A549 (cell line): ENCODE data around the gene MYBPC2. TPM values are rescaled to one million over a fixed set of nuclear protein-coding genes. Genes with fewer than 3 reads are reported as not detected.

Experiments used
- ATAC-seq, 2 experiments: fragments of 200-7000 bp in 1 of 2; fragments of >200 bp in 1 of 2; cut with Nextera tagmentation in 1 of 2; cut with Tn5 transposase in 1 of 2; 3 replicates each; pipeline versions ENCODE4 v1.8.0 to v1.9.1; 2018 to 2020; ENCODE audit warnings: mild to moderate bottlenecking in 1 of 2, moderate library complexity in 1 of 2
- CTCF ChIA-PET: fragments of 300-600 bp; sonication (Branson Sonifier 250); formaldehyde crosslinking; extraction: SDS; loops from one replicate; lab custom pipeline; 2021; ENCODE audit warnings: antibody characterized with exemption, inconsistent platforms; lab: Yijun Ruan, JAX
- POLR2A ChIA-PET: fragments of 350-600 bp; formaldehyde crosslinking; extraction: SDS; loops from one replicate; lab custom pipeline; 2021; ENCODE audit warnings: antibody characterized with exemption, inconsistent platforms; lab: Yijun Ruan, JAX
- DNase-seq, 2 experiments: peaks; one replicate each; pipeline versions ENCODE4 v3.0.0 to v3.0.0-alpha.2; 2011 to 2016; ENCODE audit warnings: low read depth in 1 of 2, low spot score in 1 of 2
- FAIRE-seq: peaks from 2 replicates; lab custom pipeline; 2011; peaks lifted over from hg19 to GRCh38; lab: Jason Lieb, UNC
- H3K27ac ChIP-seq, 2 experiments: fragments of >200 bp; sonication (Bioruptor Twin); formaldehyde crosslinking; 3 replicates each; pipeline ENCODE4 v1.5.1; 2016 to 2017
- H3K4me1 ChIP-seq: fragments of >200 bp; sonication (Bioruptor Twin); formaldehyde crosslinking; 3 replicates; pipeline ENCODE4 v1.6.1; 2016
- H3K4me2 ChIP-seq: fragments of >200 bp; sonication (Bioruptor Twin); formaldehyde crosslinking; 3 replicates; pipeline ENCODE4 v1.6.1; 2016
- H3K4me3 ChIP-seq: fragments of >200 bp; sonication (Bioruptor Twin); formaldehyde crosslinking; 3 replicates; pipeline ENCODE4 v1.5.1; 2016
- H3K9me3 ChIP-seq: fragments of >200 bp; sonication (Bioruptor Twin); formaldehyde crosslinking; 3 replicates; pipeline ENCODE4 v1.6.1; 2016
- BHLHE40 ChIP-seq: IDR thresholded peaks from 2 replicates; pipeline ENCODE4 v1.6.1; 2012; ENCODE audit warnings: low read depth, low read length, inconsistent platforms
- ELK1 ChIP-seq: fragments of 150-350 bp; IDR thresholded peaks from 2 replicates; pipeline ENCODE4 v1.6.1; 2014; ENCODE audit warnings: low read depth, mild to moderate bottlenecking, low read length
- FOSB ChIP-seq: fragments of 250-450 bp; sonication (Bioruptor Pico); IDR thresholded peaks from 2 replicates; pipeline ENCODE4 v1.5.0; 2020; ENCODE audit warnings: mild to moderate bottlenecking, moderate library complexity
- FOXS1 ChIP-seq: fragments of 250-450 bp; sonication (Bioruptor Pico); IDR thresholded peaks from 2 replicates; pipeline ENCODE4 v1.5.0; 2020; ENCODE audit warnings: mild to moderate bottlenecking, moderate library complexity
- HDAC2 ChIP-seq: fragments of 200-600 bp; sonication (generic); IDR thresholded peaks from 2 replicates; pipeline ENCODE4 v1.6.1; 2016
- HEYL ChIP-seq: fragments of 250-450 bp; sonication (Bioruptor Pico); IDR thresholded peaks from 2 replicates; pipeline ENCODE4 v1.8.0; 2021; ENCODE audit warnings: mild to moderate bottlenecking, moderate library complexity
- HMGXB4 ChIP-seq: fragments of 250-450 bp; sonication (Bioruptor Pico); IDR thresholded peaks from 2 replicates; pipeline ENCODE4 v1.5.0; 2021; ENCODE audit warnings: mild to moderate bottlenecking, moderate library complexity, borderline replicate concordance
- HOXA7 ChIP-seq: fragments of 250-450 bp; sonication (Bioruptor Pico); IDR thresholded peaks from 2 replicates; pipeline ENCODE4 v1.5.0; 2020; ENCODE audit warnings: mild to moderate bottlenecking, moderate library complexity
- HOXB13 ChIP-seq: fragments of 250-450 bp; sonication (Bioruptor Pico); IDR thresholded peaks from 2 replicates; pipeline ENCODE4 v1.5.0; 2020; ENCODE audit warnings: low read depth, mild to moderate bottlenecking, moderate library complexity
- JUN ChIP-seq, 2 experiments: fragments of >200 bp; sonication (Bioruptor Twin); formaldehyde crosslinking; IDR thresholded peaks; 2 replicates in 1 of 2; 3 replicates in 1 of 2; pipeline ENCODE4 v1.6.1; 2016 to 2017
- KDM1A ChIP-seq: fragments of 200-600 bp; sonication (generic); IDR thresholded peaks from 2 replicates; pipeline ENCODE4 v1.6.1; 2016; ENCODE audit warnings: low read depth, mild to moderate bottlenecking
- MAFK ChIP-seq: fragments of 450-650 bp; IDR thresholded peaks from 2 replicates; pipeline ENCODE4 v1.6.1; 2014; ENCODE audit not compliant: partially characterized antibody
- PHF8 ChIP-seq: fragments of 200-600 bp; sonication (generic); IDR thresholded peaks from 2 replicates; pipeline ENCODE4 v1.6.1; 2016; ENCODE audit warnings: low read depth, mild to moderate bottlenecking, antibody characterized with exemption, moderate library complexity, borderline replicate concordance
- REST ChIP-seq: fragments of 200-600 bp; sonication (generic); IDR thresholded peaks from 2 replicates; pipeline ENCODE4 v1.6.1; 2016; ENCODE audit warnings: antibody characterized with exemption, mild to moderate bottlenecking, moderate library complexity
- RNF2 ChIP-seq: fragments of 200-600 bp; sonication (generic); IDR thresholded peaks from 2 replicates; pipeline ENCODE4 v1.6.1; 2016; ENCODE audit warnings: low read depth, mild to moderate bottlenecking, antibody characterized with exemption, moderate library complexity, borderline replicate concordance
- USF2 ChIP-seq: fragments of 450-650 bp; IDR thresholded peaks from 2 replicates; pipeline ENCODE4 v1.6.1; 2014; ENCODE audit warnings: antibody characterized with exemption
- ZC3H11A ChIP-seq: fragments of 450-650 bp; IDR thresholded peaks from 2 replicates; pipeline ENCODE4 v1.6.1; 2014; ENCODE audit warnings: antibody characterized with exemption, mild to moderate bottlenecking
- WGBS: methylation state at CpG from one replicate; pipeline ENCODE4 v1.1.6; 2017; ENCODE audit errors: missing lambda C conversion rate; 5-methylcytosine and 5-hydroxymethylcytosine counted together
- polyA plus RNA-seq, 4 experiments: library from polyadenylated mRNA; depleted of rRNA in 3 of 4; stranded (reverse); fragments of >200 nt; fragmentation: RNase III in 1 of 4; extraction: RNeasy Plus Mini Kit Qiagen cat#74134 plus additional on column Dnase treatment in 1 of 4; gene quantifications; 2 replicates in 3 of 4; 3 replicates in 1 of 4; pipeline ENCODE4 v1.2.3, GENCODE V29; 2011 to 2017

The MYBPC2 gene
- polyA plus RNA-seq, 2 of the 4 experiments (the other 2 are of a cell fraction) = 0.10 TPM; not detected in 1

GRCh38 chr19:50513746-50514345 is 81.2 kb downstream of the MYBPC2 start, which contains the start of gene ASPDH:
Gene ASPDH (minus strand): TSS chr19:50513913. CDS start chr19:50513823, 90 bp downstream.
- Histone ChIP-seq H3K4me2 (no peak within 1 kb of the TSS), H3K4me3 (no peak within 1 kb of the TSS), H3K27ac (no peak within 1 kb of the TSS), H3K9me3 (no peaks in the 10 kb centered on the region; the same call in 2 of the 3 replicates), H3K4me1 (peaks cover 22% of the 10 kb centered on the region; the same call in 2 of the 3 replicates)
- ATAC-seq (no peak), DNase-seq (no peak), FAIRE-seq (no peak)
- ChIA-PET POLR2A (no interaction called here), CTCF (interaction anchor here (5.6 kb wide), 1 partner anchor 24 kb away, joined by 38 read pairs; no protein-coding TSS in a partner anchor)
- 61% methylated on average over 21 of the region's 22 CpGs for WGBS
- TF ChIP-seq PHF8 (no peak), ELK1 (no peak)

- H3K4me2 ChIP-seq = no peak overlapping the region
- no peak overlapping the region for H3K4me3 ChIP-seq
- no peaks in the 10 kb centered on the region; the same call in 2 of the 3 replicates for H3K9me3 ChIP-seq
- no peak overlapping the region for H3K27ac ChIP-seq
- ATAC-seq (no peak), FAIRE-seq (no peak), DNase-seq (no peak)
- POLR2A ChIA-PET = no interaction called here
- 58% methylated on average over 32 of the region's 38 CpGs for WGBS
- H3K4me1 ChIP-seq = peaks cover 22% of the 10 kb centered on the region; the same call in 2 of the 3 replicates
- no peak for TF ChIP-seq MAFK
- no peak for TF ChIP-seq HMGXB4 (CRISPR knock-in tag)
- no peak for TF ChIP-seq FOSB (CRISPR knock-in tag)
- TF ChIP-seq REST = no peak
- TF ChIP-seq HOXB13 (CRISPR knock-in tag) = no peak
- no peak for TF ChIP-seq JUN (IDR thresholded peaks at IDR 0.05)
- no peak for TF ChIP-seq USF2
- no peak for TF ChIP-seq HOXA7 (CRISPR knock-in tag)
- CTCF ChIA-PET = interaction anchor here (1.2 to 5.6 kb wide), 2 partner anchors 23 to 59 kb away, joined by 4 to 38 read pairs; no protein-coding TSS in a partner anchor
Measured at GRCh38 chr19:50514346-50515167, 81.9 kb downstream of the MYBPC2 start.

- ChIA-PET POLR2A (no interaction called here), CTCF (interaction anchor here (1.2 to 5.6 kb wide), 4 partner anchors 23 to 59 kb away, joined by 3 to 38 read pairs (median 8); no protein-coding TSS in a partner anchor)
- Histone ChIP-seq H3K27ac (no peak overlapping the region), H3K9me3 (no peaks in the 10 kb centered on the region; the same call in 2 of the 3 replicates), H3K4me1 (peaks cover 19% of the 10 kb centered on the region; the same call in 2 of the 3 replicates), H3K4me3 (no peak overlapping the region), H3K4me2 (no peak overlapping the region)
- FAIRE-seq (no peak), ATAC-seq (no peak), DNase-seq (no peak)
- TF ChIP-seq HEYL (no peak), ZC3H11A (no peak), FOXS1 (CRISPR knock-in tag) (no peak), RNF2 (no peak), BHLHE40 (no peak), HOXB13 (CRISPR knock-in tag) (no peak), JUN (IDR thresholded peaks at IDR 0.05) (no peak), MAFK (no peak), KDM1A (no peak), HDAC2 (no peak)
- WGBS = 83% methylated on average over 7 of the region's 11 CpGs
Measured at GRCh38 chr19:50515168-50515561, 82.5 kb downstream of the MYBPC2 start.
